ENCODE results near the gene CCBE1.

CCBE1 gene

DNA sequence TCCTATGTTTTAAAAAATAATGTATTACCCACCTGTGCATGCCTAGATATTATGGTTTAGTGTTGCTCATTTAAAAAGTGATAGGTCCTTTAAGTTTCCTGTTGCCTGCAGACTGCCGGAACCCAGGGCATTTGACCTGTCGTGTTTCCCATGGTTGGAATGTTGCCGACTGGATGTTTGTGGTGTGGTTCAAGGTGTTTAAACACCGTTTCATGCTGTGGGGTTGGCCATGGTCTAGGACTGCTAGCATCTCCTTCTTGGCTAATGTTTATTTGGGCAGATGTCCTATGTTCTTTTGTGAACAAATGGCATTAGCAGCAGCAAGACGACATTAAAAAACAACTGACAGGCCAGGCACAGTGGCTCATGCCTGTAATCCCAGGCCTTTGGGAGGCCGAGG is 245.3 kb downstream of the CCBE1 start:
- TF ChIP-seq GATA3 (IDR thresholded peaks at IDR 0.05; ENCODE audit: low read depth, low read length) (no peak), GATA2 (IDR thresholded peaks at IDR 0.05; ENCODE audit: low read depth, low read length) (no peak)

DNA sequence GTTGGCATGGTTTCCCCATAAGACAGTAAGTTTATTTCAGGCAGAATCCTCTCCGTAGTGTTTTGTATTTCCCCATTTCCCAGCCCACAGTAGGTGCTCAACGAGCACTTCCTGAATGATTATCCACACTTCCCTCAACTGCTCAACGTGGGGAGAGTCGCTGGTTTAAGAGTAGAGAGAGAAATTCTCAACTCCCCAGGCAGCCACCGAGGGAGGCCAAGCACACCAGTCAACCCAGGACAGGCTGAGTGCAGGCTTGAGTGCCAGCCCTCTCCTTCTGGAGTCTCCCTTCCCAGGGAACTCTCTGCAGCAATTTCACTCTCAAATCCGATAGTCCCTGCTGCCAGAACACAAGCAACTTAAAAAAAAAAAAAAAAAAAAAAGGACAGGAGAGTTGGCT is 246.2 kb downstream of the CCBE1 start:
- no peak for TF ChIP-seq GATA2 (IDR thresholded peaks at IDR 0.05; ENCODE audit: low read depth, low read length)
- no peak for TF ChIP-seq GATA3 (IDR thresholded peaks at IDR 0.05; ENCODE audit: low read depth, low read length)

DNA sequence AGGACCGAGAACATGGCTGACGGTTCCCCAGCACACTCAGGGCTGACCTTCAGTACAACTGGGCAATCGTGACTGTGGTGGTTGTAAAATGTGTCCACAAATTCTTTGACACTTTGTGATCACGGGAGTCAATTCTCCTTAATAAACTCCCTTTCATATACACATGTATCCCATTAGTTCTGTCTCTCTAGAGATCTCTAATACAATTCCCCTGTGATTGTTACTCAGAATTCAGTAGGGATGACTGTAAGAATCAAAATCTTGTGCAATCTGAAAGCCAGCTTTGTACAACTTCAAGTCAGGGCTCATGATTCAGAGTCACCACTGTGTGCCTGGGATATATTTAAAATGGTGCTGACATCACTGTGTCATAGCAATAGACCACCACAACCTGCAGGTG is 248.7 kb downstream of the CCBE1 start:
- TF ChIP-seq GATA3 (IDR thresholded peaks at IDR 0.05; ENCODE audit: low read depth, low read length): no peak
- TF ChIP-seq GATA2 (IDR thresholded peaks at IDR 0.05; ENCODE audit: low read depth, low read length): no peak

DNA sequence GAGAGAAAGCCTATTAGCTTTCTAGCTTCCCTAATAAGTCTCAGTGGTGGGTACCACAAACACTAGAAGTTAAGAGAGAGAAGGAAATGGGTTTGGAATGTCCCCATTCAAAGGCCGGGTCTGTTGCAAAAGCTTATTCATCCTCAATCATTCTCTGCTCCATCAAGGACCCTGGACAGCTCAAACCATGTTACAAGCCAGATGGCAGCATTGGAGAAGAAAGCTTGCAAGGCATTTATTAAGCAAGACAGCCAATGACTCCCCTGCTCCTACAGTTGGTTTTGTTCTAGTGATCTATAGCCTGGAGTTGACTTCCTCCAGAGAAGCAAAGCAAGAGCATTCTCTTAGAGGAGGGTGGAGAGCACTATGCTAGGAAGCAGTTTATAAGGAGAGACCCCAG is 251.2 kb downstream of the CCBE1 start:
- no peak for TF ChIP-seq GATA3 (IDR thresholded peaks at IDR 0.05; ENCODE audit: low read depth, low read length)

DNA sequence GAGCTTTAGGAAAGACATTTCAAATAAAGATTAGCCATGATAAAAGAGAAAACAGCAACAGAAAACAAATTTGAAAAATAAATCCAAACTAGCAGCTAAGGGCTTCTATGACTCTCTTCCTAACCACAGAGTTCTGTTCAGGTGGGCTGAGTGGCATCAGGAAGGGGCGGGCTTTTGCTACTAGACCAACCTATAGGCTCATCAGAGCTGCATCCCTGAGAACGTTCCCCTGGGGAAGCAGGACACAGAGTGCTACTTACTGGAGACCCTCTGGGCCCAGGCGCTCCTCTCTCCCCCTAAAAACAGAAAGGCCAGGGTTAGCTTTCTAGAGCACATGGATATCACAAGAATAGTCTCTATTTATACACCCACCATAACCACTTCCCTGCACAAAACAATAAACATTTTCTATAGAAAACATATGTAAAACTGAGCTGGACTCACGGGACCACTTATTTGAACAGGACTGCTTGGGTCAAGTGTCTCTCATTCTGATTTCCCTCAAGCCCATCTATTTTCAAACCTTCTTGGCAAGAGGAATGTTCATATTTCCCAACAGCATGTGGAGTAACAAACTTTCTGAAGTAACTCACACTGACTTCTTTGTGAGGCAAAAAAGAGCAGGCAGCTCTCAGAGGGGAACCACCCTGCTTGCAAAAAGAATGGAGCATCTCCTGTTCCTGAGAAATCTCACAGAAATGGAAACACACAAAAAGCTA is 259.2 kb downstream of the CCBE1 start:
- no peak for TF ChIP-seq GATA3 (IDR thresholded peaks at IDR 0.05; ENCODE audit: low read depth, low read length)
- no peak for TF ChIP-seq GATA2 (IDR thresholded peaks at IDR 0.05; ENCODE audit: low read depth, low read length)

DNA sequence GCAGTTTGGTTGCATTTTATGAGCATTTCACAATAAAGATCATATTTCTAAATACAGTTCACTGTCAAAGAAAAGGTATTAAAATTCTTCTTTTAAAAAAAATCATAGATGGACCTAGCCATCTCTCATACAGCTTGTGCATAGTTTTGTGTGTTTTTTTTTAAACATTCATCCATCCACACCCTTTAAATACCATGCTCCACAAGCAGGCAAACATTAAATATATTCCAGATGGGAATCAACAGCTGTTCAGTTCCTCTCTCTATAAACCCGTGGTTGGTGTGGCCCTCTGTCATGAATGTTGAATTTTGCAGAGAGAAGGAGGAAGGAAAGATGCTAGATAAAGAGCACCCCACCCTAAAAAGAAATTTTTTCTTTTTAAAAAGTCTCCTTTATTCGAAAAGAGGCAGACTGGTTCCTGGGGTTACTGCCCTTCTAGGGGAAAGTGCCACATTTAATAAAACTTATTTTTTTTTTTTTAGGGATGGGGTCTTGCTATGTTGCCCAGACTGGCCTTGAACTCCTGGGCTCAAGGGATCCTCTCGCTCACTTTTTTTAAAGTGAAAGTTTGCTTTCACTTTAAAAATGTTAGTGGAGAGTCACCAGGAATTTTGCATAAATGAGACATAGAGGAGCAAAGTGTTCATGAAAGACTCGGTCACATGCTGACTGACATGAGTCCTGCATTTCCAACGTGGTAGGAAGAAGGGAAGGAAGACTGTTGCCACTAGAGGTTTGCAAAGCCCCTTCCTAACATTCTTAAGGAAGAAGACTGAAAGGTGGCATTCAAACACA is 264.2 kb downstream of the CCBE1 start:
- TF ChIP-seq GATA2 (IDR thresholded peaks at IDR 0.05; ENCODE audit: low read depth, low read length) (no peak), GATA3 (IDR thresholded peaks at IDR 0.05; ENCODE audit: low read depth, low read length) (no peak)

DNA sequence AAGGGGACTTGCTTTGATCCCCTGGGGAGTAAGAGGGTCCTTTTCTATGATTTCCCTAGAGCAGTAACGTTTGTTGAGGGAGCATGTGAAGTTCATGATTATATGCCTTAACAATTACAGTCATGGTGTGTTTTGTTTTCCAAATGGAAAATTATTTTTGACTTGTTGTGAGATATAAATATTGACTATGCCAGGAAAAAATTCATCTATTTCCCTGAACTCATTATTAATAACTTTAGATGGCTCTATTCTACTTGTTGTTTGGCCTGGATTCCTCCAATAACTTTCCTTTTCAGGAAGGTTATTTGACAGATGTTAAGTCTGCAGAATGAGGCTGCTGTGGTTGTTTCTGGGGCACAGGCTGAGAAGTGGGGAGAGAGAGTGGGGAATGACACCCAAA is 266.1 kb downstream of the CCBE1 start:
- TF ChIP-seq GATA3 (IDR thresholded peaks at IDR 0.05; ENCODE audit: low read depth, low read length): no peak
- TF ChIP-seq GATA2 (IDR thresholded peaks at IDR 0.05; ENCODE audit: low read depth, low read length): no peak

DNA sequence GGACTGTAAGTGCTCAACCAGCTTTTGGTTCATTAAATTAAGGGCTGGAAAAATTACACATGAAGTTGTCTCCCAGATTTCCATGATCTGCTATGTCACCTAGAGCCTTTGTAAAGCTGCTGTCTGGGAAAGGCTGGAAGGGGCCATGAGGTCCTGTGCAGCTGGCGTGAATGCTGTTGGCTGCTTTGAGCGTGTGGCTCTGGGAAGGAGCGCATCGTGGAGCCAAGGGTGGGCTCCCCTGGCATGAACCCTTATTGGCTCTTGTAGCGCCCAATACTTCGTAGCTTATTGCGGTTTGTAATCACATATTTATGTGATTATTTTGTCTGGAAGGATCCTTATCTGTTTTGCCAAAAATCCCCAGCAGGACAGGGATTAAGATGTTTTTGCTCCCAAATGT is 267.6 kb downstream of the CCBE1 start:
- no peak for TF ChIP-seq GATA3 (IDR thresholded peaks at IDR 0.05; ENCODE audit: low read depth, low read length)
- TF ChIP-seq GATA2 (IDR thresholded peaks at IDR 0.05; ENCODE audit: low read depth, low read length): no peak

DNA sequence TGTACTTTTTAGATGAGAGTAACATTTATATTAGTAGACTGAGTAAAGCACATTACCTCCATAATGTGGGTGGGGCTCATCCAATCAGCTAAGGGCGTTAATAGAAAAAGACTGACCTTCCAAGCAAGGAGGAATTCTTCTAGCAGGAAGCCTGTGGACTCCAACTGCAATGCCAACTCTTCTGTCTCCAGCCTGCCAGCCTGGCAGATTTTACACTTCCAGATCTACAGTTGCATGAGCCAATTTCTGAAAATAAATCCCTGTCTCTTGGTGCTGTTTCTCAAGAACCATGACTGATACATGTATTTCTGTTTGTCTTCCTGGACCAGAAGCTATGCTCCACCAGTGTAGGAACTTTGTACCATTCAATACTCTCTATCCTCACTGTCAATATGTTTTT is 269.2 kb downstream of the CCBE1 start:
- TF ChIP-seq GATA3 (IDR thresholded peaks at IDR 0.05; ENCODE audit: low read depth, low read length) (no peak), GATA2 (IDR thresholded peaks at IDR 0.05; ENCODE audit: low read depth, low read length) (no peak)

DNA sequence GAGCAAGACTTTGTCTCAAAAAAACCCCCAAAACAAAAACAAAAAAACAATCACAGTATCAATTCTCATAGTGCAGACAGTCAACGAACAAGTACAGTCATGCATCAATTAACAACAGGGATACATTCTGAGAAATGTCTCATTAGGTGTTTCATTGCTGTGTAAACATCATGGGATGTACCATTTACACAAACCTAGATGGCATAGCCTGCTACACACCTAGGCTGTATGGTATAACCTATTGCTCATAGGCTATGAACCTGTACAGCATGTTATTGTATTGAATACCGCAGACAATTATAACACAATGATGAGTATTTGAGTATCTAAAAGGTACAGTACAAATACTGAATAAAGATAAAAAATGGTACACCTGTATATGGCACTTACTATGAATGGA is 270.4 kb downstream of the CCBE1 start:
- TF ChIP-seq GATA2 (IDR thresholded peaks at IDR 0.05; ENCODE audit: low read depth, low read length) (no peak), GATA3 (IDR thresholded peaks at IDR 0.05; ENCODE audit: low read depth, low read length) (no peak)

DNA sequence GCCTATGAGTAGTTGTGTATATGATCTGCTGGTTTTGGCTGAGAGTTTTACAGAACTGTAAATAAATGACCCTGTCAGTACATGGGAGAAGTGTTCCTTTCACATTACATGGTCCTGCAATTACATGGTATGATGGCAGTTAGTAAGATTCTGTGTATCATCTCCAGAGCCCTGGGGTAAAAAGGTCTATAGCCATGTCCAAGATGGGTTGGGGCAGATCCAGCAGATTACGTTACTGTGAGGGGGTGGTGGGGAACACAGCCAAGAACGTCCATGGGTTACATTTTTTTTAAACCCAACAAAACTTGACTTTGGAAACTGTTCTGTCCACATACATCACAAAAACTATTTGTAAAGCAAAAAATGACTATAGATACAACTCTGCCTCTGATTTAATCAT is 274.0 kb downstream of the CCBE1 start:
- TF ChIP-seq GATA3 (IDR thresholded peaks at IDR 0.05; ENCODE audit: low read depth, low read length) (no peak), GATA2 (IDR thresholded peaks at IDR 0.05; ENCODE audit: low read depth, low read length) (no peak)

DNA sequence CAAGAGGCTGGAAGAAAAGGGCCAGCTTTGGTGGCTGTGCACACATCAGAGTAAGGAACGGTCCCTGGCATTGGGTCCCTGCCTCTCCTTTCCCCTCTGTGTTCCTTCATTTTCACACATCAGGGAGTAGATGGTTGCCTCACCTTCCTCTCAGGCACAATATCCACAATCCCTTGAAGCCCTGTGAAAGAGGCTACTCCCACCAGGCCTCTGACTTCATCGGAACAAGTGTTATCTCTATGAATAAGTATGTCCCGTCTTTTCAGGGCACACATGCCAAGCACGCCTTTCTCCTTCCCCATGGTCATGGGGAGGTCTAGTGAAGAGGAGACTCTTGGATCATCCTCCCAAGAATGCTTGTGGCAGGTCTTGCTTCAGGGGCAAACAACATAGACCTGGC is 277.0 kb downstream of the CCBE1 start:
- TF ChIP-seq GATA2 (IDR thresholded peaks at IDR 0.05; ENCODE audit: low read depth, low read length): no peak

DNA sequence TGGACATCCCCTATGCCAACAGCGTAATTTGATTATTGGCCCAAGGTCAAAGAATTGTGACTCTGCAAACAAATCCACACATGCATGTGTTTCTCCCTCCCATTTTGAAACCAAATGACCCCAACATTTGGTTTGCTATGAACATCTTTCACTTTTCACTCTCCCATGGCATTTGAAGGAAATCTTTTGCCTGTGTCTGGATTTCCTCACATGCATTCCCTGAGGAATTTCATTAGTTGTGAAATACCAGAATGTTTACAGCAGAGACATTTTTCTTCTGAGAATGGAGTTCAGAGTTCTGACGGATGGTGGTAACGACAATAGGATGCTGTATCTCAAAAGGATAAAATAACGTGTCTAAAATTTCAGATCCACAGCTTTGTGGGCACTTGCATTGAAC is 277.8 kb downstream of the CCBE1 start:
- TF ChIP-seq GATA3 (IDR thresholded peaks at IDR 0.05; ENCODE audit: low read depth, low read length) (no peak), GATA2 (IDR thresholded peaks at IDR 0.05; ENCODE audit: low read depth, low read length) (no peak)

DNA sequence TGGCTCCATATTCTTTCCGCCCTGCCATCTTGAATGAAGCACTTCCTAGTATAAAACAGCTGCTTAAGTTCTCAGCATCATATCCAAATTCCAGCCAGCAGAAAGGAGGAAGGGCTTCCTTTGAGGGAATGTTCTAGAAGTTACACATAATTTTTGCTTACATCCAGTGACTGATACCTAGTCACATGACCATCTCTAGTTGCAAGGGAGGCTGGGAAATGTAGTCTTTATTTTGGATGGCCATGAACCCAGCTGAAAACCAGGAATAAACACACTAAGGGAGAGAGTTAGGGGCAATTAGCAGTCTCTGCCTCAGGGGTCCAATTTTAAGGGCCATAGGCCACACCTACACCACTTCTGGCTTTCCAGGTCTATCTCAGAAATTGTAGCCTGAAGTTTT is 280.4 kb downstream of the CCBE1 start:
- TF ChIP-seq GATA2 (IDR thresholded peaks at IDR 0.05; ENCODE audit: low read depth, low read length) (no peak), GATA3 (IDR thresholded peaks at IDR 0.05; ENCODE audit: low read depth, low read length) (no peak)

DNA sequence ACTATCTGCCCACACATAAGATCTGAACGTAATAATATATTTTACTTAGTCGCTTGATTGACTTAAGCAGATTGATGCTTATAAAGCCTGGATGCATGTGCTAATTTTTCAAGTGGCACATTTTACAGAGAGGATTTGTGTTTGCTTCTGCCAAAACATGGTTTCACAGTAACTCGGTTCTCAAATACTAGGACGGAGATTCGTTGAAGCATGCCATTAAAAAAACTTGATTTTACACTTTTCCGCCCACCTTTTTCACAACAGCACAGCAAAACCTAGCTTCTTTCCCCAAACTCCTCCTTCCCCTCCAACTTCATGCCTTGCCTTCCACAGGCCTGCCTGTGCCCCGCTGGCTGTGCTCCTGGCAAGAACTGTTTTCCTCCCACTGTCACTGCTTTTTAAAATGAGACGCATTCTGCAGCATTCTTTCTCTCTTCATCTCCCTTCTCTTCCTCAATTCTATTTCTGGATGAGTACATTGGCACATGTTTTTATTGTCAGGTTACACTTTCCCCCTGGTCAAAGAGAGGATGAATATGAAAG is 283.0 kb downstream of the CCBE1 start:
- TF ChIP-seq GATA2 (IDR thresholded peaks at IDR 0.05; ENCODE audit: low read depth, low read length) (no peak), GATA3 (IDR thresholded peaks at IDR 0.05; ENCODE audit: low read depth, low read length) (no peak)
